CD1c-positive myeloid dendritic cell (primary cell): ENCODE results near the gene IFITM2.
A peak's percentile ranks its signal among the peaks of the same experiment; 100 is the strongest.
"Not testable (repeated sequence)": the region's sequence is repeated elsewhere in the genome, so short reads cannot be mapped to it uniquely, and the experiment has no call there.

Source experiments
- DNase-seq: peaks from one replicate; pipeline ENCODE4 v3.0.0-alpha.2; 2016; ENCODE audit errors: extremely low spot score

IFITM2 gene

GRCh38 chr11:308740-309665, 1.4 kb downstream of the IFITM2 start:
- not testable (repeated sequence) for DNase-seq

- not testable (repeated sequence) for DNase-seq
These were observed 2.5 kb downstream of the IFITM2 start for GRCh38 chr11:309979-310572.

GRCh38 chr11:311013-311748, 3.6 kb downstream of the IFITM2 start:
- DNase-seq = not testable (repeated sequence)

- DNase-seq = no peak
These were observed 4.6 kb downstream of the IFITM2 start for GRCh38 chr11:312092-312816.

- DNase-seq = no peak
These were observed 5.7 kb downstream of the IFITM2 start for GRCh38 chr11:313304-313786.

- peak; percentile 29 for DNase-seq
These were observed 6.4 kb downstream of the IFITM2 start, which contains the start of gene IFITM1 for GRCh38 chr11:313787-314553. Gene IFITM1 (plus strand): TSS chr11:314040. CDS start chr11:314171, 131 bp downstream.

GRCh38 chr11:314554-314875, 6.9 kb downstream of the IFITM2 start:
- not testable (repeated sequence) for DNase-seq

GRCh38 chr11:315051-315481, 7.5 kb downstream of the IFITM2 start:
- no peak for DNase-seq

- DNase-seq = no peak
These were observed 7.9 kb downstream of the IFITM2 start for GRCh38 chr11:315516-315994.

- no peak for DNase-seq
These were observed 8.6 kb downstream of the IFITM2 start for GRCh38 chr11:316031-316701.

- no peak for DNase-seq
These were observed 9.3 kb downstream of the IFITM2 start for GRCh38 chr11:316891-317301.

- DNase-seq = not testable (repeated sequence)
These were observed 10.2 kb downstream of the IFITM2 start for GRCh38 chr11:317668-318404.

- not testable (repeated sequence) for DNase-seq
These were observed 10.9 kb downstream of the IFITM2 start for GRCh38 chr11:318405-319120.

- not testable (repeated sequence) for DNase-seq
These were observed 11.7 kb downstream of the IFITM2 start for GRCh38 chr11:319121-319887.

- DNase-seq = not testable (repeated sequence)
These were observed 12.3 kb downstream of the IFITM2 start for GRCh38 chr11:319888-320273.

GRCh38 chr11:324156-324555, 16.5 kb downstream of the IFITM2 start:
- DNase-seq = no peak

- DNase-seq = not testable (repeated sequence)
These were observed 17.2 kb downstream of the IFITM2 start for GRCh38 chr11:324593-325517.
